HepG2 (cell line): ENCODE measurements around the gene TMEM222. TPM values are rescaled to one million over a fixed set of nuclear protein-coding genes. Genes with fewer than 3 reads are reported as not detected.
A peak's percentile ranks its signal among the peaks of the same experiment; 100 is the strongest.

Experiments
- ATAC-seq: fragments of 200-7000 bp; cut with Tn5 transposase; 3 replicates; pipeline ENCODE4 v1.9.1; 2020; ENCODE audit warnings: mild to moderate bottlenecking, moderate library complexity
- BruUV-seq: library from RNA; stranded (reverse); fragments of 400-500 nt; replicated peaks from 2 replicates; lab custom pipeline; 2021; lab: Mats Ljungman, UMichigan
- CTCF ChIA-PET: fragments of 300-600 bp; formaldehyde crosslinking; extraction: SDS; loops from one replicate; lab custom pipeline; 2021; ENCODE audit warnings: low total read pairs, inconsistent platforms, low intra/inter-chr PET ratio; lab: Yijun Ruan, JAX
- POLR2A ChIA-PET: fragments of 350-600 bp; sonication (Branson Sonifier 250); formaldehyde crosslinking; loops from one replicate; lab custom pipeline; 2020; ENCODE audit warnings: antibody characterized with exemption, inconsistent platforms; lab: Yijun Ruan, JAX
- DNase-seq: peaks from one replicate; pipeline ENCODE4 v3.0.0-alpha.2; 2015; ENCODE audit warnings: low spot score
- FAIRE-seq: peaks from 3 replicates; lab custom pipeline; 2011; peaks lifted over from hg19 to GRCh38; lab: Jason Lieb, UNC
- H2AFZ ChIP-seq: one replicate; pipeline ENCODE4 v1.6.1; 2011; ENCODE audit warnings: low read length, inconsistent platforms
- H3K27ac ChIP-seq: fragments of 300-600 bp; 3 replicates; pipeline ENCODE4 v1.8.0; 2011; ENCODE audit warnings: mixed run types, mild to moderate bottlenecking, mixed read lengths, low read length, inconsistent platforms; ENCODE audit not compliant: insufficient read depth; ENCODE audit errors: extremely low read length
- H3K27me3 ChIP-seq, 2 experiments: fragments of 200-600 bp in 1 of 2; 2 replicates in 1 of 2; 3 replicates in 1 of 2; pipeline versions ENCODE4 v1.6.0 to v1.8.0; 2011; ENCODE audit warnings: low read length in 2 of 2, mild to moderate bottlenecking in 2 of 2, moderate library complexity in 2 of 2, inconsistent platforms in 1 of 2; ENCODE audit not compliant: insufficient read depth in 2 of 2, control insufficient read depth in 1 of 2
- H3K36me3 ChIP-seq, 2 experiments: fragments of 200-600 bp in 1 of 2; replicated peaks in 1 of 2; 2 replicates in 1 of 2; 3 replicates in 1 of 2; pipeline versions ENCODE4 v1.5.1 to v1.8.0; 2011; ENCODE audit warnings: low read length in 2 of 2, inconsistent platforms in 1 of 2; ENCODE audit not compliant: insufficient read depth in 2 of 2, control insufficient read depth in 1 of 2
- H3K4me1 ChIP-seq: 2 replicates; pipeline ENCODE4 v1.5.1; 2012; ENCODE audit warnings: low read length, inconsistent platforms; ENCODE audit not compliant: insufficient read depth
- H3K4me2 ChIP-seq: 2 replicates; pipeline ENCODE4 v1.6.0; 2011; ENCODE audit warnings: low read depth, low read length, inconsistent platforms
- H3K4me3 ChIP-seq, 3 experiments: fragments of 200-600 bp in 1 of 3; sonication (generic), shearing (Covaris generic) in 1 of 3; replicated peaks in 1 of 3; 2 replicates each; pipeline ENCODE4 v1.5.1; 2011 to 2016; ENCODE audit warnings: low read length in 3 of 3, inconsistent platforms in 2 of 3, low read depth in 2 of 3, mild to moderate bottlenecking in 2 of 3, control low read depth in 1 of 3, mixed read lengths in 1 of 3; ENCODE audit not compliant: insufficient read depth in 1 of 3
- H3K79me2 ChIP-seq: one replicate; pipeline ENCODE4 v1.6.1; 2011; ENCODE audit warnings: low read length, inconsistent platforms; ENCODE audit not compliant: insufficient read depth
- H3K9ac ChIP-seq: 2 replicates; pipeline ENCODE4 v1.6.0; 2011; ENCODE audit warnings: mild to moderate bottlenecking, low read depth, low read length, inconsistent platforms; ENCODE audit not compliant: insufficient read depth
- H3K9me3 ChIP-seq: 2 replicates; pipeline ENCODE4 v1.5.1; 2012; ENCODE audit warnings: mild to moderate bottlenecking, low read length
- H4K20me1 ChIP-seq: 2 replicates; pipeline ENCODE4 v1.6.0; 2011; ENCODE audit warnings: inconsistent platforms, mild to moderate bottlenecking, low read length, moderate library complexity; ENCODE audit not compliant: insufficient read depth
- ELF1 ChIP-seq: sonication (generic); formaldehyde crosslinking; IDR thresholded peaks from 2 replicates; pipeline ENCODE4 v1.4.0; 2020; ENCODE audit warnings: missing genetic modification reagents
- FOXA1 ChIP-seq, 2 experiments: fragments of 450-650 bp in 1 of 2; sonication (generic) in 1 of 2; formaldehyde crosslinking in 1 of 2; IDR thresholded peaks; 2 replicates each; pipeline versions ENCODE4 v1.4.0 to v1.6.1; 2016 to 2020; ENCODE audit warnings: missing genetic modification reagents in 1 of 2
- GPN1 ChIP-seq: sonication (generic); formaldehyde crosslinking; IDR thresholded peaks from 2 replicates; pipeline ENCODE4 v1.5.1; 2020; ENCODE audit warnings: missing genetic modification reagents, borderline replicate concordance
- MTF1 ChIP-seq: sonication (generic); formaldehyde crosslinking; IDR thresholded peaks from 2 replicates; pipeline ENCODE4 v1.5.0; 2020; ENCODE audit warnings: missing genetic modification reagents
- PRMT3 ChIP-seq: sonication (generic); formaldehyde crosslinking; IDR thresholded peaks from 2 replicates; pipeline ENCODE4 v1.8.1; 2022; ENCODE audit warnings: low read depth, mild to moderate bottlenecking, moderate library complexity, missing genetic modification reagents, borderline replicate concordance
- SP140L ChIP-seq: sonication (generic); formaldehyde crosslinking; IDR thresholded peaks from 2 replicates; pipeline ENCODE4 v1.4.0; 2020; ENCODE audit warnings: missing genetic modification reagents, borderline replicate concordance
- WIZ ChIP-seq: sonication (generic); formaldehyde crosslinking; IDR thresholded peaks from 2 replicates; pipeline ENCODE4 v1.5.1; 2020; ENCODE audit warnings: mild to moderate bottlenecking, missing genetic modification reagents
- ZBTB7A ChIP-seq: sonication (generic); formaldehyde crosslinking; IDR thresholded peaks from 2 replicates; pipeline ENCODE4 v1.8.0; 2022; ENCODE audit warnings: mild to moderate bottlenecking, missing genetic modification reagents
- WGBS: methylation state at CpG from one replicate; pipeline ENCODE4 v1.1.6; 2017; ENCODE audit warnings: low lambda C conversion rate; 5-methylcytosine and 5-hydroxymethylcytosine counted together
- in situ Hi-C: cut with HindIII; loops from 2 replicates; pipeline ENCODE4 v1.10.0; 2017; ENCODE audit warnings: low pct_unique_long_range_greater_than_20kb; ENCODE audit not compliant: extremely low pct_ligation_motif_present
- intact Hi-C: fragments of 100-400 bp; cut with micrococcal nuclease; formaldehyde crosslinking; loops from one replicate; pipeline ENCODE4 v1.10.0; 2022; ENCODE audit not compliant: unreplicated experiment
- polyA plus RNA-seq, 8 experiments: library from polyadenylated mRNA; depleted of rRNA in 3 of 8; stranded (reverse) in 7 of 8; unstranded in 1 of 8; fragments of >200 nt; fragmentation: Illumina TruSeq in 4 of 8; extraction: Trizol in 4 of 8; gene quantifications; 2 replicates each; pipeline versions ENCODE4 v1.2.1 to v1.2.3, GENCODE V29; 2011 to 2016; ENCODE audit warnings: low read depth in 4 of 8, missing spikeins in 1 of 8, mixed read lengths in 1 of 8; ENCODE audit not compliant: insufficient read depth in 1 of 8
- total RNA-seq, 5 experiments: library from RNA; depleted of rRNA; stranded (reverse); fragments of >200 nt; fragmentation: Illumina TruSeq; extraction: Trizol; gene quantifications; 2 replicates each; pipeline ENCODE4 v1.2.3, GENCODE V29; 2016; ENCODE audit warnings: low read depth in 1 of 5
- TF ChIP-seq, protein P1 (sequence below): sonication (generic); formaldehyde crosslinking; IDR thresholded peaks from 2 replicates; pipeline ENCODE4 v1.8.0; 2022; ENCODE audit warnings: missing genetic modification reagents, mild to moderate bottlenecking, inconsistent platforms, borderline replicate concordance
- TF ChIP-seq, protein P2 (sequence below): sonication (generic); formaldehyde crosslinking; IDR thresholded peaks from 2 replicates; pipeline ENCODE4 v1.5.1; 2020; ENCODE audit warnings: mild to moderate bottlenecking, missing genetic modification reagents, moderate library complexity

The TMEM222 gene
- total and polyA plus RNA-seq, 2 of the 13 experiments (the other 11 are each of a cell fraction or from before 2014, with no cell fraction given): 22.7 to 29.6 TPM

DNA sequence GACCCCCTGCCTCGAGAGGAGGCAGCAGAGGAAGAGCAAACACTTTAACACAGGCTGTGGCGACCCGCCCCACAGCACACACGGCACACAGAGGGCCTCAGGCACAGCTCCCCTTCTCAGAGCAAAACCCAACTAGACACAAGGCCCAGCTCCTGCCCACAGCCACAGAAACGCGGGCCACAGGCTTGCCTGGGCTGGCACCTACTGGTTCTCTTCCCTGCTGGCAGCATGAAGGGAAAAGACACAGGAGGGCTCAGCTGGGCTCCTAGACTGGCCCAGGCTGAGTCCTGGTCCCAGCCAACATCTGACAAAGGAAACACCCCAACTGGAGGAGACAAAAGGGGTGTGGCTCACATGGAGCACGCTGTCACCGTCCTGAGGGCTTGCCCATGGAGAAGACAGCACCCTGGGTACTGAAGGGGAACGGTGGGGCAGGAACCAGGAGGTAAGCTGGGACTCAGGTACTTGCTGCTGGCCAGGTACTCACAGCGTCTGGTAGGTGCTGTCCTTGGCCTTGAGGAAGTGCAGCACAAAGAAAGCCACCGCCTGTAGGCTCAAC is 57.7 kb downstream of the TMEM222 start (continued):
- TF ChIP-seq PRMT3 (CRISPR knock-in tag) (no peak), WIZ (CRISPR knock-in tag) (no peak), ZBTB7A (no peak), SP140L (CRISPR knock-in tag) (no peak), FOXA1 (IDR thresholded peaks at IDR 0.05) (no peak), FOXA1 (CRISPR knock-in tag; IDR thresholded peaks at IDR 0.05) (no peak), GPN1 (CRISPR knock-in tag) (no peak)
- TF ChIP-seq, protein P1, sequence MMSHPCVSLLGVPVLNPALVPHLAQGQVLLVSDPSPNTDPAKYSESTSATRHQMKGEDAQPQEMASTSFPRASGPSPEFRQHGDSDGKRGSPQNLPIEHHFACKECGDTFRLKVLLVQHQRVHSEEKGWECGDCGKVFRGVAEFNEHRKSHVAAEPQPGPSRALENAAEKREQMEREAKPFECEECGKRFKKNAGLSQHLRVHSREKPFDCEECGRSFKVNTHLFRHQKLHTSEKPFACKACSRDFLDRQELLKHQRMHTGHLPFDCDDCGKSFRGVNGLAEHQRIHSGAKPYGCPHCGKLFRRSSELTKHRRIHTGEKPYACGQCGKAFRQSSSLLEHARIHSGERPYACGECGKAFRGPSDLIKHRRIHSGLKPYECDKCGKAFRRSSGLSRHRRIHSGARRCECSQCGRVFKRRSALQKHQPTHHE (CRISPR knock-in tag): no peak

DNA sequence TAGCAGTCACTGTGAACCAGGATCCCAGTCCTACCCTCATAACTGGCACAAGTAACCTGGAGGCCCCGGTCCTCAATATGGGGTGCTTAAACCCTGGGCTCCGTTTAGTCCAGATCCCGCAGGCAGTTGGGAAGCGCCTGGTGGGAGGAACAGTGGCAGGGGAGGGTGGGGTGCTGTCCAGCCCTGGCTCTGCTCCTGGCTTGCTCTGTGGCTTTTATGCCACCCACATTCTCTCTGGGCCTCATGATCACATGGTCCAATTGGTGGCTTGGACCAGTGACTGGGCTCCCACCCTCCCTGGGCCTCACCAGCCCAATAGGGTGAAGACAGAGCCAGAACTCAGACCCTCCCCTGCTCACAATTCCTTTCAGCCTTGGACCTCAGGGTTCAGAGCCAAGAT is 58.3 kb downstream of the TMEM222 start:
- no peaks in the 10 kb centered on the region for H3K9me3 ChIP-seq
- H2AFZ ChIP-seq: no peak overlapping the region
- no peak overlapping the region for H3K27ac ChIP-seq
- intact Hi-C loops (no loop called here), in situ Hi-C loops (no loop called here)
- DNase-seq (no peak), FAIRE-seq (no peak), ATAC-seq (no peak; the same call in 2 of the 3 replicates)
- no TSS peak for BruUV-seq
- POLR2A ChIA-PET: interaction anchor here (0.6 kb wide), 1 partner anchor 15 kb away, joined by 3 read pairs; no protein-coding TSS in a partner anchor
- no peaks in the 10 kb centered on the region for H3K79me2 ChIP-seq
- H3K4me1 ChIP-seq: no peaks in the 10 kb centered on the region
- CTCF ChIA-PET: no interaction called here
- no peak overlapping the region for H3K9ac ChIP-seq
- H3K4me3 ChIP-seq: no peak overlapping the region
- no peaks in the 10 kb centered on the region for H3K36me3 ChIP-seq
- no peaks in the 10 kb centered on the region for H4K20me1 ChIP-seq
- peaks cover 10 to 46% of the 10 kb centered on the region in 2 experiments for H3K27me3 ChIP-seq
- H3K4me2 ChIP-seq: no peak overlapping the region
- TF ChIP-seq, protein P2, sequence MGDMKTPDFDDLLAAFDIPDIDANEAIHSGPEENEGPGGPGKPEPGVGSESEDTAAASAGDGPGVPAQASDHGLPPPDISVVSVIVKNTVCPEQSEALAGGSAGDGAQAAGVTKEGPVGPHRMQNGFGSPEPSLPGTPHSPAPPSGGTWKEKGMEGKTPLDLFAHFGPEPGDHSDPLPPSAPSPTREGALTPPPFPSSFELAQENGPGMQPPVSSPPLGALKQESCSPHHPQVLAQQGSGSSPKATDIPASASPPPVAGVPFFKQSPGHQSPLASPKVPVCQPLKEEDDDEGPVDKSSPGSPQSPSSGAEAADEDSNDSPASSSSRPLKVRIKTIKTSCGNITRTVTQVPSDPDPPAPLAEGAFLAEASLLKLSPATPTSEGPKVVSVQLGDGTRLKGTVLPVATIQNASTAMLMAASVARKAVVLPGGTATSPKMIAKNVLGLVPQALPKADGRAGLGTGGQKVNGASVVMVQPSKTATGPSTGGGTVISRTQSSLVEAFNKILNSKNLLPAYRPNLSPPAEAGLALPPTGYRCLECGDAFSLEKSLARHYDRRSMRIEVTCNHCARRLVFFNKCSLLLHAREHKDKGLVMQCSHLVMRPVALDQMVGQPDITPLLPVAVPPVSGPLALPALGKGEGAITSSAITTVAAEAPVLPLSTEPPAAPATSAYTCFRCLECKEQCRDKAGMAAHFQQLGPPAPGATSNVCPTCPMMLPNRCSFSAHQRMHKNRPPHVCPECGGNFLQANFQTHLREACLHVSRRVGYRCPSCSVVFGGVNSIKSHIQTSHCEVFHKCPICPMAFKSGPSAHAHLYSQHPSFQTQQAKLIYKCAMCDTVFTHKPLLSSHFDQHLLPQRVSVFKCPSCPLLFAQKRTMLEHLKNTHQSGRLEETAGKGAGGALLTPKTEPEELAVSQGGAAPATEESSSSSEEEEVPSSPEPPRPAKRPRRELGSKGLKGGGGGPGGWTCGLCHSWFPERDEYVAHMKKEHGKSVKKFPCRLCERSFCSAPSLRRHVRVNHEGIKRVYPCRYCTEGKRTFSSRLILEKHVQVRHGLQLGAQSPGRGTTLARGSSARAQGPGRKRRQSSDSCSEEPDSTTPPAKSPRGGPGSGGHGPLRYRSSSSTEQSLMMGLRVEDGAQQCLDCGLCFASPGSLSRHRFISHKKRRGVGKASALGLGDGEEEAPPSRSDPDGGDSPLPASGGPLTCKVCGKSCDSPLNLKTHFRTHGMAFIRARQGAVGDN: 0 out of 2 replicates have a peak, but pooled peaks have one; percentile 8
- TF ChIP-seq ELF1 (CRISPR knock-in tag) (no peak), MTF1 (CRISPR knock-in tag) (no peak)
- TF ChIP-seq, all 625 proteins: peak for 1
- 40% methylated on average over 1 of the region's 4 CpGs for WGBS
